Loucy (cell line): ENCODE measurements around the gene ARHGAP26.

Source experiments
- CTCF ChIP-seq: fragments of 200-600 bp; sonication (generic); conservative IDR thresholded peaks from 2 replicates; pipeline ENCODE4 v1.5.1; 2014; ENCODE audit warnings: mild to moderate bottlenecking, antibody characterized with exemption, low read length
- EZH2phosphoT487 ChIP-seq: fragments of 200-600 bp; IDR thresholded peaks from 2 replicates; pipeline ENCODE4 v1.6.1; 2018; ENCODE audit warnings: antibody characterized with exemption, mild to moderate bottlenecking, moderate library complexity, borderline replicate concordance

- no peak for TF ChIP-seq CTCF
- TF ChIP-seq EZH2phosphoT487 = no peak
Measured at GRCh38 chr5:143130613-143131305, 360.6 kb downstream of the ARHGAP26 start.
